ENCODE data around the gene CBX3. TPM values are rescaled to one million over a fixed set of nuclear protein-coding genes. Genes with fewer than 3 reads are reported as not detected.

CBX3 gene
- total and polyA plus RNA-seq, 2 experiments from 2014 or later: 236 to 249 TPM

DNA sequence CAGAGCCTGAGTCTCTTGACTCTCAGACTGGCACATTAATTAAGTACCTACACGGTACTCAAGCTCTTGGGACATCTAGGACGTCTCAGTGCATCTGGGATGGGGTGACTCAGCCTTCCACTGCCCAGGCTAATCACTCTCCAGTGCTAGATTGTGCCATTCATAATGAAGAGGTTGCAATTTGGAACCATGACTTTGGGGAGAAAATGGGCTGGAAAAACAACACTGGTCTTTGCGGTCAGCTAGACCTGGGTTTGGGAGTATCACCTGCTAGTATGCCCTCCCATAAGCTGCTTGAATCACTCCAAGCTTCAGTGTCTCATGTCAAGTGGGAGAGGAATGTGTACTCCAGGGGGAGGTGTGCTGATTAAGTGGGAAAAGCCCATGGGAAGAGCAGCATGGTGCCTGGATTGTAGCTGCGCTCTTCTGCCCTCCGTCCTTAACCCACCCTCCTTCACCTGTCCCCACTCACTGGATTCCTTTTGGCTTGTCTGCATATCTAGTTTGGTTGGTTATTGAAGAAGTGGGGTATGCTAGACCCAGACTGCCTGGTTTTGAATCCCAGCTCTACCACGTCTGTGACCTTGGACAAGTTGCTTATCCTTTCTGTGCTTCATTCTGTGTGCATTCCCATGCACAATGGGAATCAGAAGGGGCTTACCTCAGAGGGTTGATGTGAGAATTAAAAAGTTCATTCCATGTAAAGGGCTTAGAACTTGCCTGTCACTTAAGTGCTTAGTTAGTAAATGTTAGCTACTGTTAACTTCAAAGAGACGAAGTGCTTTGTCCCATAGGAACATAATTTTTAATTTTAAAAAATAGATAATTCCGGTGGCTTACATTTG, 45.8 kb upstream of the CBX3 start:
- TF ChIP-seq EZH2phosphoT487 (IDR thresholded peaks at IDR 0.05; ENCODE audit: unreplicated experiment) (no peak), ZNF331 (CRISPR knock-in tag; IDR thresholded peaks at IDR 0.05; ENCODE audit: low read depth) (no peak)
- DNase-seq (ENCODE audit: low spot score) (peak; percentile 61), ATAC-seq (peak; percentile 3; the same call in 2 of the 3 replicates)
- H3K27ac ChIP-seq (ENCODE audit: low read depth): peak overlapping the region; percentile 91
- H3K4me1 Mint-ChIP-seq: peaks cover 74% of the 10 kb centered on the region
- H3K36me3 Mint-ChIP-seq (ENCODE audit: low read depth): peaks cover 58% of the 10 kb centered on the region
- peaks cover 42% of the 10 kb centered on the region for H4K20me1 ChIP-seq (replicated peaks; ENCODE audit: insufficient read depth)
- H2AFZ ChIP-seq: no peak overlapping the region
- no peaks in the 10 kb centered on the region for H3K27me3 ChIP-seq (ENCODE audit: insufficient read depth)
- H3F3A ChIP-seq (replicated peaks; ENCODE audit: low read depth): peaks cover 15% of the 10 kb centered on the region; the same call in 1 of the 2 replicates
- H3K27ac Mint-ChIP-seq: peak overlapping the region; percentile 97
- no peaks in the 10 kb centered on the region for H3K9me2 ChIP-seq (ENCODE audit: insufficient read depth)
- H3K79me2 ChIP-seq (replicated peaks; ENCODE audit: insufficient read depth): peaks cover 78% of the 10 kb centered on the region
- H3K4me1 ChIP-seq (ENCODE audit: insufficient read depth): peaks cover 73% of the 10 kb centered on the region
- peaks cover 3% of the 10 kb centered on the region; the same call in 2 of the 3 replicates for H3K9me3 Mint-ChIP-seq
- peak overlapping the region; percentile 51 for H3K4me3 ChIP-seq
- H3K27me3 Mint-ChIP-seq (ENCODE audit: insufficient read depth, low read depth, poor library complexity): peaks cover 19% of the 10 kb centered on the region
- peak overlapping the region; percentile 99 for H3K4me3 Mint-ChIP-seq
- no peaks in the 10 kb centered on the region for H3K36me3 ChIP-seq (ENCODE audit: insufficient read depth)
- H3K4me2 ChIP-seq: peak overlapping the region; percentile 76

DNA sequence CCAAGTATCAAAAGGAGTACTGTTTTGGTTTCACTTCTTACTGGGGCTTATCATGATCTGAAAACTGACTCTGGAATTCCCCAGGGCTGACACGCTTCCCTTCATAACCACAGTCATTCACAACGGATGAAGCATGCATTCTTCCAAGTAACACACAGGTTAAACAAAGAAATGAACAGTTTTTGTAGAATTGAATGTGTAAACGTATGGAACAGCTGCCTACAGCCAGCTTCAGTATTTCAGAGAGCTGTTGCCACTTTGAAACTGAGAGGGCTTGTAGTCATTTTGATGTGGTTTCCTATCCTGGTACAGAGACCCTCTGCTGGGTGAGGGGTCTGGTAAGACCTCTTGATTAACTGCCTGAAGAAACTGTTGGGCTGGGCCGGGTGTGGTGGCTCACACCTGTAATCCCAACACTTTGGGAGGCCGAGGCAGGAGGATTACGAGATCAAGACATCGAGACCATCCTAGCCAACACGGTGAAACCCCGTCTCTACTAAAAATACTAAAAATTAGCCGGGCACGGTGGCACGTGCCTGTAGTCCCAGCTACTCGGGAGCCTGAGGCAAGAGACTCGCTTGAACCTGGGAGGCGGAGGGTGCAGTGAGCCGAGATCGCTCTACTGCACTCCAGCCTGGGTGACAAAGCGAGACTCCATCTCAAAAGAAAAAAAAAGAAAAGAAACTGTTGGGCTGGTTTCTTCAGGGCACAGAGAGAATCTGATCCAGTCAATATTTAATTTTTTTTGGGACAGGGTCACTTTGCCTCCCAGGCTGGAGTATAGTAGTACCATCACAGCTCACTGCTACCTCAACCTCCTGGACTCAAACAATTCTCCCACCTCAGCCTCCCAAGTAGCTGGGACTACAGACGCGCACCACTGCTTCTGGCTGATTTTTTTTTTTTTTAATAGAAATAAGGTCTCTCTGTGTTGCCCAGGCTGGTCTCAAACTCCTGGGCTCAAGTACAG, 44.8 kb upstream of the CBX3 start:
- Mint-ChIP-seq H3K9me3 (peaks cover 3% of the 10 kb centered on the region; the same call in 2 of the 3 replicates), H3K36me3 (ENCODE audit: low read depth) (peaks cover 67% of the 10 kb centered on the region), H3K4me1 (peaks cover 72% of the 10 kb centered on the region), H3K27ac (peak overlapping the region; percentile 78; the same call in 1 of the 2 replicates), H3K4me3 (peak overlapping the region; percentile 99), H3K27me3 (ENCODE audit: insufficient read depth, low read depth, poor library complexity) (peaks cover 18% of the 10 kb centered on the region)
- H2AFZ ChIP-seq: no peak overlapping the region
- peaks cover 87% of the 10 kb centered on the region for H3K79me2 ChIP-seq (replicated peaks; ENCODE audit: insufficient read depth)
- no peaks in the 10 kb centered on the region for H3K27me3 ChIP-seq (ENCODE audit: insufficient read depth)
- peaks cover 46% of the 10 kb centered on the region for H4K20me1 ChIP-seq (replicated peaks; ENCODE audit: insufficient read depth)
- H3K4me3 ChIP-seq: peak overlapping the region; percentile 51; the same call in 1 of the 2 replicates
- peaks cover 76% of the 10 kb centered on the region for H3K4me1 ChIP-seq (ENCODE audit: insufficient read depth)
- DNase-seq (ENCODE audit: low spot score) (no peak), ATAC-seq (no peak)
- peak overlapping the region; percentile 76 for H3K4me2 ChIP-seq
- peak overlapping the region; percentile 71 for H3K27ac ChIP-seq (ENCODE audit: low read depth)
- no peaks in the 10 kb centered on the region for H3K36me3 ChIP-seq (ENCODE audit: insufficient read depth)
- H3K9me2 ChIP-seq (ENCODE audit: insufficient read depth): no peaks in the 10 kb centered on the region
- TF ChIP-seq, protein P1, sequence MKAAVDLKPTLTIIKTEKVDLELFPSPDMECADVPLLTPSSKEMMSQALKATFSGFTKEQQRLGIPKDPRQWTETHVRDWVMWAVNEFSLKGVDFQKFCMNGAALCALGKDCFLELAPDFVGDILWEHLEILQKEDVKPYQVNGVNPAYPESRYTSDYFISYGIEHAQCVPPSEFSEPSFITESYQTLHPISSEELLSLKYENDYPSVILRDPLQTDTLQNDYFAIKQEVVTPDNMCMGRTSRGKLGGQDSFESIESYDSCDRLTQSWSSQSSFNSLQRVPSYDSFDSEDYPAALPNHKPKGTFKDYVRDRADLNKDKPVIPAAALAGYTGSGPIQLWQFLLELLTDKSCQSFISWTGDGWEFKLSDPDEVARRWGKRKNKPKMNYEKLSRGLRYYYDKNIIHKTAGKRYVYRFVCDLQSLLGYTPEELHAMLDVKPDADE (IDR thresholded peaks at IDR 0.05): no peak
- 0 out of 2 replicates have a peak, but pooled peaks have one; percentile 18 for TF ChIP-seq POLR2AphosphoS5 (IDR thresholded peaks at IDR 0.05; ENCODE audit: low read depth)
- H3F3A ChIP-seq (replicated peaks; ENCODE audit: low read depth): peaks cover 10% of the 10 kb centered on the region; the same call in 1 of the 2 replicates

Measured in GM23338 (cell line).